Lower leg skin (tissue), 4 donors: Measurements from ENCODE around the gene OR13C5. TPM values are rescaled to one million over a fixed set of nuclear protein-coding genes. Genes with fewer than 3 reads are reported as not detected.
"Not testable (repeated sequence)": the region's sequence is repeated elsewhere in the genome, so short reads cannot be mapped to it uniquely, and the experiment has no call there.

Source experiments
- DNase-seq, 2 donors: peaks; one replicate each; pipeline ENCODE4 v3.0.0-alpha.2; 2019; ENCODE audit warnings: low spot score in 2 of 2
- H3K4me3 ChIP-seq: fragments of 200-600 bp; sonication (generic); 2 replicates; pipeline ENCODE4 v1.5.1; 2017; ENCODE audit warnings: mild to moderate bottlenecking, low read depth; ENCODE audit not compliant: poor library complexity, severe bottlenecking
- POLR2A ChIP-seq, 2 donors: fragments of 450-650 bp; IDR thresholded peaks; one replicate each; pipeline ENCODE4 v1.6.1; 2016 to 2017; ENCODE audit warnings: antibody characterized with exemption in 2 of 2, mild to moderate bottlenecking in 1 of 2, moderate library complexity in 1 of 2
- WGBS, 2 donors: methylation state at CpG; one replicate each; pipeline ENCODE4 v1.1.5; 2018; 5-methylcytosine and 5-hydroxymethylcytosine counted together
- intact Hi-C: fragments of 100-400 bp; cut with DNase I; formaldehyde crosslinking; loops from one replicate; pipeline ENCODE4 v1.15.0; 2023; ENCODE audit warnings: low total_unique reads
- total RNA-seq, 4 donors: library from RNA; depleted of rRNA; stranded (reverse); fragments of >200 nt; gene quantifications; one replicate each; pipeline ENCODE4 v1.1.0, GENCODE V29; 2016
- TF ChIP-seq, protein P1 (sequence below), 3 donors: fragments of 450-650 bp; IDR thresholded peaks; one replicate each; pipeline ENCODE4 v1.5.1; 2016; ENCODE audit warnings: antibody characterized with exemption in 3 of 3, mild to moderate bottlenecking in 3 of 3, moderate library complexity in 2 of 3

The OR13C5 gene
- total RNA-seq, 4 donors from 2014 or later, result not detected

DNA sequence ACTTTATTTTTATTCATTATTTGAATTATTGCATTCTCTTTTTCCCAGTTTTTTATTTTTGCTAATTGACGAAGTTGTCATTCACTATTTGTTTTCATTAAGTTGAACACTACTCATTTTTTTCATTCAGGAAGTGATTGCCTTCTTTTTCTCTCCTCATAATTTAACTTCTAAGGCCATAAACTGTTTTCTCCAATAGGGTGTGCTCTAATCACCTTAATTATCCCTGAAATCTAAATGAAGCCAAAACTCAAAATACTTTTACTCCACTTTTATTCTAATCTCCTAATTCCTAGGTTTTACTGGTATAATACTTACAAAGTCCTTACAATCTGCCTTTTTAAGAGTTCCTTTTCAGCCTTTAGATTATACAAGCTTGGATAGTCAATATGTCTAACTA is 9.1 kb upstream of the OR13C5 start:
- H3K4me3 ChIP-seq, result no peak overlapping the region
- no peak for DNase-seq
- 45 to 47% methylated on average over 1 of the region's 1 CpG for WGBS, 2 donors
- TF ChIP-seq, protein P1, sequence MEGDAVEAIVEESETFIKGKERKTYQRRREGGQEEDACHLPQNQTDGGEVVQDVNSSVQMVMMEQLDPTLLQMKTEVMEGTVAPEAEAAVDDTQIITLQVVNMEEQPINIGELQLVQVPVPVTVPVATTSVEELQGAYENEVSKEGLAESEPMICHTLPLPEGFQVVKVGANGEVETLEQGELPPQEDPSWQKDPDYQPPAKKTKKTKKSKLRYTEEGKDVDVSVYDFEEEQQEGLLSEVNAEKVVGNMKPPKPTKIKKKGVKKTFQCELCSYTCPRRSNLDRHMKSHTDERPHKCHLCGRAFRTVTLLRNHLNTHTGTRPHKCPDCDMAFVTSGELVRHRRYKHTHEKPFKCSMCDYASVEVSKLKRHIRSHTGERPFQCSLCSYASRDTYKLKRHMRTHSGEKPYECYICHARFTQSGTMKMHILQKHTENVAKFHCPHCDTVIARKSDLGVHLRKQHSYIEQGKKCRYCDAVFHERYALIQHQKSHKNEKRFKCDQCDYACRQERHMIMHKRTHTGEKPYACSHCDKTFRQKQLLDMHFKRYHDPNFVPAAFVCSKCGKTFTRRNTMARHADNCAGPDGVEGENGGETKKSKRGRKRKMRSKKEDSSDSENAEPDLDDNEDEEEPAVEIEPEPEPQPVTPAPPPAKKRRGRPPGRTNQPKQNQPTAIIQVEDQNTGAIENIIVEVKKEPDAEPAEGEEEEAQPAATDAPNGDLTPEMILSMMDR (IDR thresholded peaks at IDR 0.05), result no peak
- no peak for TF ChIP-seq POLR2A (IDR thresholded peaks at IDR 0.05)
- intact Hi-C loops, result no loop called here

DNA sequence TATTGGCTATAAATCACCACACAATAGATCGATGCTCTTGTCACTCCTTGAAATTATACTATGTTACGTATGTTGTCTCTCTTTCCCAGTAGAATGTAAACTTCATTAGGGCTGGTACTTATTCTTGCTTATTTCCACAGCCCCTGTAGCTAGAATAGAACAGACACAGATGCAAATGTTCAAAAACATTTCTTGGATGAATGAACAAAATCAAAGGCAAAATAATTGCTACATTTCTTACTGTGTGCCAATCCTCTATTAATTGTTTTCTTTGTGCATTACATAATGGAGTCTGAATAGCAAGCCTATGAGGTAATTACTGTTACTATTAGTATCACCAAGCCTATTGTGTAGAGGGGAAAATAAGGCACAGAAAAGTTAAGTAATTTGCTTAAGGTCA is 6.9 kb upstream of the OR13C5 start:
- no peak overlapping the region for H3K4me3 ChIP-seq
- DNase-seq, result no peak
- no peak for TF ChIP-seq POLR2A (IDR thresholded peaks at IDR 0.05)
- TF ChIP-seq, protein P1 (IDR thresholded peaks at IDR 0.05), result no peak
- WGBS, 2 donors, result 54 to 68% methylated on average over 2 of the region's 2 CpGs
- intact Hi-C loops, result no loop called here

DNA sequence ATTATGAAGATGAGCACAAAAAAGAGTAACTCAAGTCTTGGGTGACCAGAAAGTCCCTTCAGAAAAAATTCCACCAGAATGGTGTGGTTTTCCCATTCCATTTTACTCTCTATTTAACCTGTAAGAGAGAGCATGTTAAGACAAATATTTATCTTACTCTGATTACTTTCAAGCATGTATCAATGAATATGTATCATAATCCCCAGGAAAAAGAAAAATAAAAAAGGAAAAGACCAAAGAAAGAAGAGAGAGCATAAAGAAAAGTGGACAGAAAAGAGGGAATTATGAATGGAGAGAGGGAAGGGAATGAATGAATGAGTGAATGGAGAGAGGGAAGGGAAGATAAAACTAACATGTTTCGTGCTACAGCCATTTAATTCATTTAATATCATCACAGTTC is 6.3 kb upstream of the OR13C5 start, which contains the start of gene OR13C2:
OR13C2 (minus strand) TSS at position 101 of the 400 bp plus-strand sequence; CDS start at position 101, 0 bp downstream.
- H3K4me3 ChIP-seq, DNase-seq, intact Hi-C loops: not testable (repeated sequence)
- WGBS, 2 donors, result 81 to 82% methylated on average over 1 of the region's 1 CpG

DNA sequence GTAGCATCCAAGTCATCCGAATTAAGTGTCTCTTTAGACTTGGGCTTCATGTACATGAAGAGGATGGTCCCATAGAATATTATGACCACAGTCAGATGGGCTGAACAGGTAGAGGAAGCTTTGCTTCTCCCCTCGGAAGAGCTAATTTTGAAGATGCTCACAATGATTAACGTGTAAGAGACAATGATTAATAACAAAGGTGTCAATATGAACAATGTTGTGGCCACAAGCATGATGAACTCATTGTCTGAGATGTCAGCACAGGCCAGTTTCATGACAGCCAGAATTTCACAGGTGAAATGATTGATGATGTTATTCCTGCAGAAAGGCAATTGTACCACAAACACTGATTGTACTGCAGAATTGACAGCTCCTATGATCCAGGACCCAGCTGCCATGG is 5.6 kb upstream of the OR13C5 start:
- H3K4me3 ChIP-seq, result no peak overlapping the region
- TF ChIP-seq, protein P1 (IDR thresholded peaks at IDR 0.05), result no peak
- TF ChIP-seq POLR2A (IDR thresholded peaks at IDR 0.05), result no peak
- 65 to 73% methylated on average over 3 of the region's 3 CpGs for WGBS, 2 donors
- DNase-seq, result no peak
- intact Hi-C loops, result no loop called here

DNA sequence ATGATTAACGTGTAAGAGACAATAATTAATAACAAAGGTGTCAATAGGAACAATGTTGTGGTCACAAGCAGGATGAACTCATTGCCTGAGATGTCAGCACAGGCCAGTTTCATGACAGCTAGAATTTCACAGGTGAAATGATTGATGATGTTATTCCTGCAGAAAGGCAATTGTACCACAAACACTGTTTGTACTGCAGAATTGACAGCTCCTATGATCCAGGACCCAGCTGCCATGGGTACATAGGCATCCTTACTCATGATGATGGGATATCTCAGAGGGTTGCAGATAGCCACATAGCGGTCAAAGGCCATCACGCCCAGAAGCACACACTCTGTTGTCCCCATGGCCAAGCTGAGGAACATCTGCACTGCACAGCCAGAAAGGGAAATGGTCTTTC is 464 bp downstream of the OR13C5 start:
- 75 to 76% methylated on average over 3 of the region's 3 CpGs for WGBS, 2 donors
- H3K4me3 ChIP-seq, intact Hi-C loops, DNase-seq: not testable (repeated sequence)

DNA sequence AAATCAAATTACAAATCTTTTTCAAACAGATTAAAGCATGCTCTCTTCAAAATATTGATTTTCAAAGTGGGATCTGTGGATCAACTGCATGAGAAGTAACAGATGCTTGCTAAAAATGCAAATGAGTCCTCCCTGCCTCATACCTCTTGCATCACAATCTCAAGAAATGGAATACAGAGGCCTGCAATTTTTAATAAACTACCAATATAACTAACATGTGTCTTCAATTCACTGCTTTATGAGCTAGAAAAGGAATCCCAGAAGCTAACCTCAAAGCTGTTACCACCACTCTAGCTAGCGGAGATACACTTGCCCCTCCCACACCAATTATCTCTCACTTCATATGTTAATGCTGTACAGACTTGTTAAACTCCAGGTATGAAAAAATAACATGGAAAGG is 9.6 kb downstream of the OR13C5 start:
- DNase-seq, result no peak
- TF ChIP-seq, protein P1 (IDR thresholded peaks at IDR 0.05), result no peak
- no peak for TF ChIP-seq POLR2A (IDR thresholded peaks at IDR 0.05)
- intact Hi-C loops, result no loop called here
- H3K4me3 ChIP-seq, result no peak overlapping the region
- 0 to 67% methylated on average over 1 of the region's 1 CpG for WGBS, 2 donors

DNA sequence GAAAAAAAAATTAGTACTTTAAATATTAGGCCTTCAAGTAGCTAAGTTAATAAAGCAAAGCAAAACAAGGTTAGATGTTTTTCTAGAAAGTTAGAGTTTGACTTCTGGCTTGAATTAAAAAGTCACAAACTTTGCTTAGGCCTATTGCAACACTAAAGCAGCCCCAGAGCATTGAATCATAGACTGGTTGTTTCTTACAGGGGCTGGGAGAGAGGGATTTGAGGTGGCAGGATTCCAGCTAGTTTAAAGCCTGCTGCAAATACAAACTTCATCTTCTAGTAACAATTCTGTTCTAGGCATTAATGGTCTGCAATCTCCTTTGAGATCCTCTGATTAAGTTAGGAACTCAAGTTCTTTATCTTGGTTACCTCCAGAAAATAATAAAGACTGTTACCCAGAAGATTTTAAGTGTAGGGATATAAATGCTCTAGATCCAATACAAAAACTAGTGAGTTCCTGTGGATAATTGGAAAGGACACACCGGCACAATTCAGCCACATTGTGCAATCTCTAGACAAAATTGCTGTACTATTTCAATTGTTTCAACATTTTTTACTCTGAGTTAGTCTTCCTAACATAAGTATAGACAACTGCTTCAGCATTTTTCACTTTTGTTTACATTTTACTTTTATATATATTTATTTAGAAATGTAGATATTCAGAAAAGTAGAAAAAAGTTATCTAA is 12.6 kb downstream of the OR13C5 start:
- H3K4me3 ChIP-seq, result no peak overlapping the region
- WGBS, 2 donors, result 0 to 61% methylated on average over 1 of the region's 1 CpG
- intact Hi-C loops, result no loop called here
- TF ChIP-seq, protein P1 (IDR thresholded peaks at IDR 0.05), result no peak
- no peak for TF ChIP-seq POLR2A (IDR thresholded peaks at IDR 0.05)
- DNase-seq, result no peak
